Dermis microvascular lymphatic vessel endothelial cell (primary cell): ENCODE data around the gene ITPR2. TPM values are rescaled to one million over a fixed set of nuclear protein-coding genes. Genes with fewer than 3 reads are reported as not detected.
"Not testable (repeated sequence)": the region's sequence is repeated elsewhere in the genome, so short reads cannot be mapped to it uniquely, and the experiment has no call there.

Experiments
- DNase-seq, 2 donors: peaks; one replicate each; pipeline versions ENCODE4 v3.0.0 to v3.0.0-alpha.2; 2010; ENCODE audit warnings: low read depth in 2 of 2
- total RNA-seq: library from RNA; depleted of rRNA; stranded (reverse); fragments of >200 nt; gene quantifications from 2 replicates; pipeline ENCODE4 v1.2.1, GENCODE V29; 2014

Gene ITPR2
- total RNA-seq, 1 donor from 2014 or later = 28.0 TPM

- no peak for DNase-seq
Measured at GRCh38 chr12:26791301-26791791, 41.6 kb downstream of the ITPR2 start.

GRCh38 chr12:26790645-26790994, 42.4 kb downstream of the ITPR2 start:
- peak in 1 of 2 donors; percentile 20 for DNase-seq

- DNase-seq = peak in 1 of 2 donors; percentile 28
Measured at GRCh38 chr12:26789731-26790644, 43.0 kb downstream of the ITPR2 start.

- DNase-seq = peak; percentile 56 to 92
Measured at GRCh38 chr12:26786865-26787514, 46.0 kb downstream of the ITPR2 start.

- DNase-seq = no peak
Measured at GRCh38 chr12:26786491-26786864, 46.5 kb downstream of the ITPR2 start.

- DNase-seq = not testable (repeated sequence)
Measured at GRCh38 chr12:26783816-26784379, 49.1 kb downstream of the ITPR2 start.

GRCh38 chr12:26783131-26783526, 49.9 kb downstream of the ITPR2 start:
- DNase-seq = no peak

- DNase-seq = no peak
Measured at GRCh38 chr12:26782372-26783130, 50.4 kb downstream of the ITPR2 start.

GRCh38 chr12:26780656-26781055, 52.3 kb downstream of the ITPR2 start:
- not testable (repeated sequence) for DNase-seq

- DNase-seq = not testable (repeated sequence)
Measured at GRCh38 chr12:26778173-26778775, 54.7 kb downstream of the ITPR2 start.

GRCh38 chr12:26777236-26777635, 55.8 kb downstream of the ITPR2 start:
- no peak for DNase-seq

- DNase-seq = not testable (repeated sequence)
Measured at GRCh38 chr12:26775991-26776390, 57.0 kb downstream of the ITPR2 start.

GRCh38 chr12:26773313-26774104, 59.5 kb downstream of the ITPR2 start:
- no peak for DNase-seq

- DNase-seq = no peak
Measured at GRCh38 chr12:26771861-26772260, 61.1 kb downstream of the ITPR2 start.

GRCh38 chr12:26770239-26771070, 62.5 kb downstream of the ITPR2 start:
- no peak for DNase-seq

- peak in 1 of 2 donors; percentile 64 for DNase-seq
Measured at GRCh38 chr12:26769611-26770010, 63.4 kb downstream of the ITPR2 start.

GRCh38 chr12:26768611-26769603, 64.1 kb downstream of the ITPR2 start:
- DNase-seq = no peak

GRCh38 chr12:26767865-26768264, 65.1 kb downstream of the ITPR2 start:
- no peak for DNase-seq
